AML-193 (cell line): ENCODE measurements around the gene S1PR1.

Experiments used
- DNase-seq, 2 experiments: peaks; one replicate each; lab custom pipeline; 2025; lab: John Stamatoyannopoulos, UW

The S1PR1 gene

DNA sequence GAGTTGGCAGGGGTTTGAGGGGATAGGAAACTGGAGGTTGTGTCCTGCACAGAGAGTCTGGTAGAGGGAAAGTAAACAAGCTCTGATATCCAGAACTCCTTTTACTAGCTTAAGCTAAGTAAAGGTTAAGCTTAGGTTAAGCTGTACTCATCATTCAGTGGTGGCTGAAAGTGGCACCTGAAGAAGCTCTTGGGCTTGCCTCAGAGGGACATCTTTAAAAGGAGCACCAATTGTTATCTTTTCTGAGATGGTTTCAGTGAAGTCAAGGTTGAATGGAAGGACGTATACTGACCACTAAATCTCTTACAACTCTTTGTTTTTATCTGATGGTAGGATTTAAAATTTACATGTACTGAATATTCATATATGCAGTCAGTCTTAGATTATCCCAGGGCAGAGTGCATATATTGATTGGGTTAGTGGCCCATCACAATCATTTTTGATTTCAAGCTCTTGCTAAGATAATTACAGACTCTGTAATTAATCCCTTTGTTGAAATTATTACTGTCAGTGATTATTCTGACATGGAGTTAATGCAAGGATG lies 43.3 kb downstream of the S1PR1 start:
- no peak for DNase-seq

DNA sequence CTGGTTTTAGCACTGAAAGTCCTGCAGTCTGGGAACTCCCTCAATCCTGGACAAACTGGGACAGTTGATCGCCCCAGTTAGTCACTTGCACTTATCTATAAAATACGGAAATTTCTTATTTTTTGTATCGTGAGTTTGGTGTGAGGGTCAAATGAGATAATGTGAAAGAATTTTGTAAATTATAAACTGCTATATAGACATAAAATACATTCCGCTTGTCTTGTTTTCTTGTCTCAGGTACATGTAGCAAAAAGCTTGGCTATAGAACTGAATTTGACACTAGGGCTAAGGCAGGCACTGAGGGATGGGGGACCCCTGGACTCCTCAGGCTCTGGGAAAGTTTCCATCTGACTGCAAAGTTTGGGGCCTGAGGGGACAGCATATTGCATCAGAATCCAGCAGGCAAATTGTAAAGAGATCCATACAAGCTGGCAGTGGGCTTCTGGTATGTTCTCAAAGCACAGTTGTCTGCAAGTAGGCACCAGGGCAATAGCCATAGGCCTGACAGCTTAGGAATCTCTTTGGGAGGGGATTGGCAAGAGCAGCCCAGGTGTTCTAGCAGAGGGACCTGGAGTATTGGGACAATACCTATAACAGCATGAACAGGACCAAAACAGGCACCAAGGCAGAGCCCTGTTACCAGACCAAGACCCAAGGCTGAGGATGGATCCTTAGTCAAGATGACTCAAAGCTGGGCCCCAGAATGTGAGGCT lies 44.3 kb downstream of the S1PR1 start:
- DNase-seq: no peak

DNA sequence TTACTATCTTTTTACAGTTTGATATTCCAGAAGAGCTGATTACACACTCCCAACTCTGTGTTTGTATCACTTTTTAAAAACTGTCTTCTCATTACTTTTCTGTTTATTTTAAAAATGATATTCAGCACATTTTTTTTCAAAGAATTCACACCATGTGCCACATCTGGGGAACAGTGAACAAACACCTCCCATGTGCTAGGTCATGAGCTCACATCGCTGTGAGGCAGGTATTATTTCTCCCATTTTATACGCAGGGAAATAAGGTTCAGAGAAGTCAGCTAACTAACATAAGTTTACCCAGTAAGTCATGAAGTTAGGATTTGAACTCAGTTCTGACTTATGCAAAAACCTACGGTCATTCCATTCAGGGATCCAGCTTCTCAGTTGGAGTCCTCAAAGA lies 44.9 kb downstream of the S1PR1 start:
- DNase-seq: no peak

DNA sequence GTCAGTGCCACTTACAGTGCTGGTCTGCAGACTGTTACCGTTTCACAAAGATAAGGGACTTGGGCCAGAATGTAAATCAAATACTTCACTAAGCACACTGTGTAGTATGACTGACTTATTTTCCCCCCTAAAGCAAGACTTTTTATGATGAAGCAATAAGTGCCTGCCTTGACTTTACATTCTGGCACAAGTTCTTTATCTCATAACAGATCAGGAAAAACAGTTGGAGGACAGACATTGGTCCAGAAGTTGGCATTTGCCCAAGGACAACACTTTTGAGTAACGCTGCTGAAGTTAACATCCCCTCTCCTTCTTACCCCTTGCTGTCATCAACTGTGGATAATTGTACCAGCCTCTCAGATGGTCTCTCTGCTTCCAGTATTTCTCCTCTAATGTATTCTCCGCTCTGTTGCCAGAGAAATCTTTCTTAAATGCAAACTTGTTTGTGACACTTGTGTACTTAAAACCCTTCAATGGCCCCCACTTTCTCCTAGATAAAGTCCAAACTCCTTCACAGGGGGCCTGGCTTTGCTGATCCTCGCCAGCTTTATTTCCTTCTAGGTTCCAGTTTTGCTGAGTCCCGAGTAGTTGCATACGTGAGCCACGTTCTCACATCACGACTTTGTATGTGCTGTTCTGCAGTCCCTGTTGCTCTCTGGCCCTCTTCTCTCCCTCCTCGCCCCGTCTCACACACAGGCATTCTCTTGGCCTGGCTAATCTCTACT lies 45.7 kb downstream of the S1PR1 start:
- DNase-seq: no peak

DNA sequence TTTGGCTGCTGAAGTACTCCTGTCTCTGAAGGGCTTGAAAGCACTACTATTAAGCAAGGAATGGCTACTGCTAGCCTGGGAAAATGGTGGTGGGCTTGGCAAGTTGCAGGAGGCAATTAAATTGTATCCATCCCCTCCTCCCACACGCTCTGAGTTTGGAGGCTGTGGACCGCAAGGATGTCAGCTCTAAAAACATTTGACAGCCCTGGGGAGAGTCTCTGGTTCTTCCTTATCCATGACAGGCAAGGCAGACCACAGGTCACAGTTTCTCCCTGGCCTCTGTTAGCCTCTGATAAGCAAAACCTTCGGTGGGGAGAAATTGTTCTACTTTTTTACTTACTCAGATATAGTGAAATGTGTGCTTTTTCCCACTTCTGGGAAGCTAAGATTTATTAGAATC lies 46.6 kb downstream of the S1PR1 start:
- DNase-seq: no peak

DNA sequence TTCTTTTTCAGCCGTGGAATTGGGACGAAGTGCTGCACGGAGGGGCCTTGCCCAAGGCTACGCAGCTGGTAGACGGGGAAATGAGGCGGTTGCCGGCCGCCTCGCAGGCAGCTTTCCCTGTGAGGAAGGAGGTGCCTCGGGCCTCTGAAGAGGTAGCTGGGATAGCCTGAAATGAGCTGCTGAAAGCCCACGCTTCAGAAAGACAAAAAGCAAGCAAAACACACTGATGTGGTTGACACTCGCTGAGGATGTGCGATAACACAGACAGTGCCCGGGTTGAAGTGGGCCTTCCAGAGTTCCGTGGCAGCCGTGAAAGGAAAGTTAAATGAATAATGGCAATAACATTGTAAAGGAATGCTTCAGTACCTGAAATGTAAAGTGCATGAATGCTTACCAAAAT lies 47.2 kb downstream of the S1PR1 start:
- DNase-seq: no peak

DNA sequence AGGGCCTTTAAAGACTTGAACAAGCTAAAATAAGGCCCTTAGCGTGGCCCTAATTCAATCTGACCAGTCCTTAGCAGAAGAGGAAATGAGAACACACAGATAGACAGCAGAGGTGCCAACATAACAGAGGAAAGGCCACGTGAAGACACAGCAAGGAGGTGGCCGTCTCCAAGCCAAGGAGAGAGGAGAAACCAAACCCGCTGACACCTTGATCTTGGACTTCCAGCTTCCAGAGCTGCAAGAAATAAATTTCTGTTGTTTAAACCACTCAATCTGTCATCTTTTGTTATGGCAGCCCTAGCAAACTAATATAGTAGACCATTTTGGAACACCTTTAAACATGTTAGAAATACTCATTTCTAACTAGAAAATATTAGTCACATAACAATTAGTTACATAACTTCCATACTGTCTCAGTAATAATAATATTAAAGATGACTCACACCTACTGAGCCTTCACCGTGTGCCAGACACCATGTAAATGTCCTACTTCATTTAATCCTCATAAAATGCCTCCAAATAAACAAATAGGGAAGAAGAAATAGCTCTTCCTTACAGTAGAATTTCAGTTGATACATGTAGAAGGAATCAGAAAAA lies 47.9 kb downstream of the S1PR1 start:
- no peak for DNase-seq

DNA sequence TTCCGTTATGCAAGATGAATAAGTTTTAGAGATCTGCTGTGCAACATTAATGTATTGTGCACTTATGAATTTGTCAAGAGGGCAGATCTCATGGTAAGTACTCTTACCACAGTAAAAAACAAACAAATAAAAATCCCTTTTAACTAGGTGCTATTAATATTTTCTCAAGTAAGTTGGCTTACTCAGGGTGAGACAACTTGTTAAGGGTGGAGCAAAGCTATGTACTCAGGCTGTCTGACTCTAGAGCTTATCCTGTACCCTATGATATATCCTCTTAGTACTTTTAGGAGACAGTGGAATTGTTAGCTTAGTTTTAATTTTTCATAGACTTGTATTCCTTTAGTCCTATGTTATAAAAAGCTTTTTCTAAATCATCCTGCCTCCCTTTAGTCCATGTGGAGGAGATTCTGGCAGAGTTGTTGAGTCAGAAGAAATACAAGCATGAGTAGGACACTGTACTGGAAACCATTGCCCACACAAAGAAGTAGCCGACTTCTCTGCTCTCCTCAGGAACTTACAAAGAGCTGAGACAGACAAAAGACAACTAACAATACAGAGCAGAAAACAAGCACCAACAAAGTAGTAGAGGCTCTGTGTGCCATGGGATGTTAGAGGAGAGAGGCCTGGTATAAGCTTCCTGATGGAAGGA lies 49.2 kb downstream of the S1PR1 start:
- no peak for DNase-seq

DNA sequence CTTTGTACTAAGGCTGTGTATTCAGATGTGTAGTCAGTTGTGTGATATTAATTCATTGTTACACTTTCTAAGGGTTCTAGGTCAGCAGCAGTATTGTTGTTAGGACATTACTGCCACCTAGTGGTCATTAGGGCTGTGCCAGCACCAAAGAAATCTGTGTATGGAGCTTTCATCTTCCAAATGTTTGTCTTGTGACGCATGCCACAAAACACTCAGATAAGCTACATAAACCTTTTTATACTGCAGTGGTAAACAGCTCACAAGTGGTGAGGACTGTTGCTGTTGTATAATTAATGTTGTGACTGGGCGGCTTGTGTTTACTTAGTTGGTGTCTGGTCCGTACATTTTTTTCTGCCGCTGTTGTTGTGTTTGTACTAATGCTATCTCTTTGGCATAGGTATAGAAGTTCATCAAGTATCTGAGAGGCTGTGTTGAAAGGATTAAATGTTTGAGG lies 51.7 kb downstream of the S1PR1 start:
- DNase-seq: peak; percentile 37 to 52

DNA sequence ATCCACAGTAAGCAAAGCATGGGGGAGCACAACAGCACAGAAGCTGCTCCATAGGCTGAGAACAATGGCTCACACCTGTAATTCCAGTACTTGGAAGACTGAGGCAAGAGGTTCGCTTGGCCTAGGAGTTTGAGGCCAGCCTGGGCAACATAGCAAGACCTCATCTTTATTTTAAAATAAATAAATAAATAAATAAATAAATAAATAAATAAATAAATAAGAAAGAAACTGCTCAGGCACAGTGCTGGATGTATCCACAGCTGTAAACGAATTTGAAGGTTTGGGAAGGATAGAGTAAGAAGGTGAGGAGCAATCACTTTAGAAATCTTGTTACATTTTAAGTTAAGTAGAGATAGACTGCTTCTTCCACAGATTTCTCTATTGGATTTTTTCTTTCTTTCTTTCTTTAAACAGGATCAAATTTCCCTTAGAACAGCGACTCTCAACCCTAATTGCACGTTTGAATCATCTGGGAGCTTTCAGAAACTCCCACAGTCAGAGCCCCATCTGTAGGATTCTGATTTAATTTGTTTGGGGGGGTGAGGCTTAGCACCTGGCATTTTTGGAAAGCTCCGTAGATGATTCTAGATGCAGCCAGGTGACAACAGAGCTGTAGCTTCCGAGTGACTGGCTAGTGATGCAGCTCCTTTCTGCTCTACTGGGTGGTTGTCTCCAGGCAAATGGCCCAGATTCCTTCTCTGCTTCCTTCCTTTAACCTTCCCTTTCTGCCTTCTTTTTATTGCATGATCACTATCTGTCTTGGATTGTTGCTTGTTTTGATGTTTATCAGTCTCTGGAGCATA lies 53.5 kb downstream of the S1PR1 start:
- DNase-seq: no peak
